SJSA1 (cell line): ENCODE data around the gene TPSD1. TPM values are rescaled to one million over a fixed set of nuclear protein-coding genes. Genes with fewer than 3 reads are reported as not detected.
A peak's percentile ranks its signal among the peaks of the same experiment; 100 is the strongest.
"Not testable (repeated sequence)": the region's sequence is repeated elsewhere in the genome, so short reads cannot be mapped to it uniquely, and the experiment has no call there.

Source experiments
- DNase-seq, 2 experiments: peaks; one replicate each; pipeline ENCODE4 v3.0.0-alpha.2; 2015 to 2020; ENCODE audit warnings: low spot score in 2 of 2, low read depth in 1 of 2
- H3K27ac ChIP-seq: fragments of 250-450 bp; sonication (Bioruptor Pico); 2 replicates; pipeline ENCODE4 v1.5.1; 2020; ENCODE audit warnings: mild to moderate bottlenecking, moderate library complexity
- H3K27me3 ChIP-seq: fragments of 250-450 bp; sonication (Bioruptor Pico); replicated peaks from 2 replicates; pipeline ENCODE4 v1.5.1; 2020; ENCODE audit warnings: mild to moderate bottlenecking, moderate library complexity
- H3K36me3 ChIP-seq: fragments of 250-450 bp; sonication (Bioruptor Pico); 2 replicates; pipeline ENCODE4 v1.5.1; 2020; ENCODE audit warnings: mild to moderate bottlenecking
- H3K4me1 ChIP-seq: fragments of 250-450 bp; sonication (Bioruptor Pico); replicated peaks from 2 replicates; pipeline ENCODE4 v1.6.1; 2021; ENCODE audit warnings: mild to moderate bottlenecking
- H3K4me3 ChIP-seq: fragments of 250-450 bp; sonication (Bioruptor Pico); 2 replicates; pipeline ENCODE4 v1.5.1; 2020; ENCODE audit warnings: mild to moderate bottlenecking
- H3K9me3 ChIP-seq: fragments of 250-450 bp; sonication (Bioruptor Pico); replicated peaks from 2 replicates; pipeline ENCODE4 v1.5.1; 2020; ENCODE audit warnings: mild to moderate bottlenecking
- total RNA-seq: library from RNA; depleted of rRNA; stranded (reverse); fragments of >200 nt; shearing (Covaris generic); gene quantifications from 2 replicates; pipeline ENCODE4 v1.2.3, GENCODE V29; 2014

TPSD1 gene
- total RNA-seq, 1 experiment from 2014 or later: not detected

DNA sequence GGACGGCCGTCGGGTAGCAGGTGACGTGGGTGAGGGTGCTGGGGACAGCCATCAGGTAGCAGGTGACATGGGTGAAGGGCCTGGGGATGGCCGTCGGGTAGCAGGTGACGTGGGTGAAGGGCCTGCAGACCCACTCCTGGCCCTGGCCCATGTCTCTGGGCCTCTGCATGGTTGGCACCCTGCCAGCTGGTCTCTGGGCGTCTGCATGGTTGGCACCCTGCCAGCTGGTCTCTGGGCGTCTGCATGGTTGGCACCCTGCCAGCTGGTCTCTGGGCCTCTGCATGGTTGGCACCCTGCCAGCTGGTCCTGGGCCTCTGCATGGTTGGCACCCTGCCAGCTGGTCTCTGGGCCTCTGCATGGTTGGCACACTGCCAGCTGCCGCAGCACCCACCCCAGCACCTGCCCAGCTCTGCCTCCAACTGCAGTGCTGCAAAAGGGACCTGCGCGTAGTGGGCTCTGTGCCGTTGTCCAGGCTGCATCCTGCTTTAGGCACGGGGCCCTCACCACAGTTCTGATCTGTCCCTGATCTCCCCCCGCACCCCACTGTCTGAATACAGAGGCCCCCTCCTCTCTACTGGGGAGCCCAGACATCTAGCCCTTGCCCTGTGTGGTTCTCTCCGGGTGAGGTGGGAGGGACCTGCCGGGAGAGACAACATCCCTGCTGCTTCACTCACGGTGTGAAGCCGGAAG is 16.0 kb downstream of the TPSD1 start:
- not testable (repeated sequence) for DNase-seq, H3K36me3 ChIP-seq, H3K4me1 ChIP-seq, H3K4me3 ChIP-seq, H3K9me3 ChIP-seq, H3K27ac ChIP-seq
- H3K27me3 ChIP-seq: peaks cover 38% of the 10 kb centered on the region

DNA sequence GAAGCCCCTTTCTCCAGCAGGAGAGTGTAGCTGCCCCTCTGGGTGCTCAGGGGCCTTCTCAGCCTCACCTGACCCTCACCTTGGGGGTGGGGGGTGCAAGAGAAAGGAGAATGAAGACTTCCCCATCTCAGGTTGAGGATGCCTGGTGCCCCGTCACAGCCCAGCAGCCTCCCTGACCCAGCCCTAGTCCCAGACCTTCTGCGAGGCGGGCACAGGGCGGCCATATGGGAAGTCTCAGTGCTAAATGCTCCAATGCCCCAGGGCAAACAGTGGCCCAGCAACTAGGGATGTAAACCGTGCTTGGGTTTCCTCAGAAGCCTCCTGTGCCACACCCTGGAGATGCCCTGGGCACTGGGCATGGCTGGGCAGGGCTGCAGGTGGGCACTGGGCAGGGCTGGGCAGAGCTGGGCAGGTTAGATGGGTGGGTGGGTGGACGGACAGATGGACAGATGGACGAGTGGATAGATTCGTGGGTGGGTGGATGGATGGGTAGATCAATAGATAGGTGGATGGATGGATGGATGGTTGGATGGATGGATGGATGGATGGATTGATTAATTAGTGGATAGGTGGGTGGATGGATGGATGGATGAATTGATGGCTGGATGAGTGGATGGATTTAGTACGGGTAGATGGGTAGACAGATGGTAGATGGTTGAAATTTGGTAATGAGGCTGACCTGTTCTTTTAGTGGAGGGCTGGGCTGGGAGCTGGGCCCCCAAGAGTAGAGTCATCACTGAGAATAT is 16.8 kb downstream of the TPSD1 start:
- Histone ChIP-seq H3K36me3 (no peaks in the 10 kb centered on the region), H3K27me3 (peaks cover 44% of the 10 kb centered on the region), H3K27ac (no peak overlapping the region), H3K4me1 (no peaks in the 10 kb centered on the region), H3K4me3 (no peak overlapping the region), H3K9me3 (no peaks in the 10 kb centered on the region)
- no peak for DNase-seq

DNA sequence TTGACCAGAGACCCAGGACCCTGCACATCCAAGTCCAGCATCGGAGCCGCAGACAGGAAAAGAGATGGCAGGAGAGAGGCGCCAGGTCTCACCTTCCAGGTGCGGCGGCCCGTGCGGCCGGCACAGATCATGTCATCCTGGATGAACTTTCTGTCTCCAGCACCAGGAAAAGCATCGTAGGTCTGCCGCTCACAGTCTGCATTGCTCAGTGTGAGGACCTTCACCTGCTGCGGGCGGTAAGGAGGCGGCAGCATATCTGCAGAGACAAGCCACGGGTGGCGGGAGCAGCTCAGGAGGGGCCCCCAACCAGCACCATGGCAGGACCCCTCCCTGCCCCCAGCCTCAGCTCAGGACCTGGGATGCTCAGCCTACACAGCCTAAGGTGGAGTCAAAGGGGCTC is 17.9 kb downstream of the TPSD1 start:
- H3K27ac ChIP-seq: no peak overlapping the region
- no peak for DNase-seq
- H3K4me1 ChIP-seq: no peaks in the 10 kb centered on the region
- H3K27me3 ChIP-seq: peaks cover 43% of the 10 kb centered on the region
- no peak overlapping the region for H3K4me3 ChIP-seq
- H3K36me3 ChIP-seq: no peaks in the 10 kb centered on the region
- H3K9me3 ChIP-seq: no peaks in the 10 kb centered on the region

DNA sequence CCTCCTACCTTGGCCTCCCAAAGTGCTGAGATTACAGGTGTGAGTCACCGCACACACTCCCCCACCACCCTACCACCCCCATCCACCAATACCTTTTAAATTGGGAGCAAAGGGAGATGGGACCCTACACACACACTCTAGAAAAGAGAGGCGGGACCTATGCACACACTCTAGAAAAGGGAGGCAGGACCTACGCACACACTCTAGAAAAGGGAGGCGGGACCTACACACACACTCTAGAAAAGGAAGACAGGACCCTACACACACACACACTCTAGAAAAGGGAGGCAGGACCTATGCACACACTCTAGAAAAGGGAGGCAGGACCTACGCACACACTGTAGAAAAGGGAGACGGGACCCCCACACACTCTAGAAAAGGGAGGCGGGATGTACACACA is 18.9 kb downstream of the TPSD1 start:
- no peak overlapping the region for H3K4me3 ChIP-seq
- H3K36me3 ChIP-seq: no peaks in the 10 kb centered on the region
- peaks cover 45% of the 10 kb centered on the region for H3K27me3 ChIP-seq
- H3K4me1 ChIP-seq: no peaks in the 10 kb centered on the region
- H3K27ac ChIP-seq: no peak overlapping the region
- DNase-seq: no peak
- no peaks in the 10 kb centered on the region for H3K9me3 ChIP-seq

DNA sequence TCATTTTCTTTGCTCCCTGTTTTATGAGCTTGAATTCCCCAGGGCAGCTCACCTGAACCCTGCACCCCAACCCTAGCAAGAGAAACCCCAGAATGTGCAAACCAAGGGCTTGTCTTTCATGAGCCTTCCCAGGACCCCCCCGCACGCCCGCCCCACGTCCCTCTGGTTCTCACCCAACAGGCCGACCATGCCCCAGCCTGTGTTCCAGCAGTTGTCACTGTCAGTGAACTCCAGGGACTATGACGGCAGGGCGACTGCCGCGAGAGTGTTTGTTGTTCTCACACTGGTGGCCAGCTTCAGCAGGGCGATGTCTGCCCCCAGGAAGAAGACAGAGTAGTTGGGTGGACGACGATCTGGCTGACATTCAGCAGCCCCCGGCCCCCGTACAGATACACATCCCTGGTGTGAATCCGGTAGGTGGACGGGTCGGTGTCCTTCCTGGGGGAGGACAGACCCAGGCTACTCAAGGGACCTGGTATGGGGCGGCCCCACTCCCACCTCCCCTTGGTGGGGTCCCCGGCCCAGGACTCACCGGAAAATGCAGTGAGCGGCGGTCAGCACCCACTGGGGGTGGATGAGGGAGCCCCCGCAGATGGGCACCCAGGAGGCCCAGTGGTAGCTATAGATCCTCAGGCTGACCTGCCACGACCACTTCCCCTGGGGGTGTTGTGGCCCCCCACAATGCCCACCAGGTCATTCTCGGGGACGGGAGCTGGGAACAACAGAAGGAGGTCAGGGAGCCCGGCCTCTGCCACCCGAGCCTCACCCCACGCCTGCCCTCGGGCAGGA is 20.1 kb downstream of the TPSD1 start:
- Histone ChIP-seq H3K4me3 (no peak overlapping the region), H3K27me3 (peaks cover 48% of the 10 kb centered on the region), H3K36me3 (no peaks in the 10 kb centered on the region), H3K4me1 (no peaks in the 10 kb centered on the region), H3K27ac (no peak overlapping the region), H3K9me3 (no peaks in the 10 kb centered on the region)
- DNase-seq: peak in 1 of 2 experiments; percentile 44

DNA sequence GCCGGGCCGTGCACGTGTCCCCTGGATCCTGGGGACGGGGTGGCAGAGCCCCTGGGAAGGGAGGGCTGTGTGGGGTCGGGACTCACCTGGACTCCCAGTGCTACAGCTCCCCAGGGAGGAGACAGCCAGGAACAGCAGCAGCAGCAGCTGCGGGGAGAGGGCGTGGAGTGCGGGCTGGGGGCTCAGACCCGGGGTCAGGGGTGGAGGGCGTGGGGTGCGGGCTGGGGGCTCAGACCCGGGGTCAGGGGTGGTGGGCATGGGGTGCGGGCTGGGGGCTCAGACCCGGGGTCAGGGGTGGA is 20.7 kb downstream of the TPSD1 start:
- Histone ChIP-seq H3K27ac (no peak overlapping the region), H3K4me3 (no peak overlapping the region), H3K4me1 (no peaks in the 10 kb centered on the region), H3K9me3 (no peaks in the 10 kb centered on the region), H3K27me3 (peaks cover 52% of the 10 kb centered on the region), H3K36me3 (no peaks in the 10 kb centered on the region)
- DNase-seq: peak in 1 of 2 experiments; percentile 47

DNA sequence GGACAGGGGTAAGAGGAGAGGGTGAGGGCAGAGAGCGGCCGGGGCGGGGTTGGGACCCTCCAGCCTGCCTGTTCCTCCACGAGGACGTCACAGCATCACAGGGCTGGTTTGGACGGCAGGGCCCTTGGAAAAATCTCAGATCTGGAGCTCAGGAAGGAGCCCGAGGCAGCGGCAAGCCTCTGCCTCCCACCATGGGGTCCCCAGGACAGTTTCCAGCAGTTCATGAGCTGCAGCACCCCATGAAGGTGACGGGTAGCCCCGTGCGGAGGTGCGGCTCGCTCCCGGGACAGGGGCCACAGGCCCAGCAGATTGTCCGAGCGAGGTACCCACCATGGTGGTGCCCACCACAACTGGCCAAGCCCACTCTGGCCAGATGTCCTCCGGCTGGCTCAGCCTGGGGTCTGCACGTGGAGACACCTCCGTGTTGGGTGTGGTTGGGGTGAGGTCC is 21.3 kb downstream of the TPSD1 start:
- Histone ChIP-seq H3K27me3 (peaks cover 58% of the 10 kb centered on the region), H3K9me3 (no peaks in the 10 kb centered on the region)
- DNase-seq: peak in 1 of 2 experiments; percentile 43

DNA sequence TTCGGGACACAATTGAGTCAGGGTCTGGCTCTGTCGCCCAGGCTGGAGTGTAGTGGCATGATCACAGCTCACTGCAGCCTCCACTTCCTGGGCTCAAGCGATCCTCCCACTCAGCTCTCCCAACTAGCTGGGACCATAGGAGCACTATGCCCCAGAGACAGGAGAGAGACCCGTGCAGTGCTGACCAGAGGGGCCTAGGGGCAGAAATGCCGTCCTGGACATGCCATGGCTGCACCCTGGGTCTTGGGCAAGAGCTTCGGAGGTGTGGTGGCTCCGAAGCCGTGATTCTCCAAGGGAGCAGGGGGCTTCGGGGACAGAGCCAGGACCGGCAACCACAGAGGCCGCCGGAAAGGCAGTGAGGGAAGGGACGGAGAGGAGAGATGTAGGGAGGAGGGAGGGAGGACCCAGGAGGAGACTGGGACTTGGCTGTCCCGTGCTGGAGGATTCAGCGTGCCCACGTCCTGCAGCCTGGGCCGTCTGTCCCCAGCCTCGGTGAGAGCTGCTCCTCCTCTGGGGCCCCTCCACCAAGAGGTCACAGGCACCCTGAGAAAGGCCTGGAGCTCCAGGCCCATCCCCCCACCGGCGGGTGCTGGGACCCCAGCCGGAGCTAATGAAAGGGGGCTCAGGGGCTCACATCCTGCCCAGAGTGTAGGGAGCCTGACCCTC is 21.9 kb downstream of the TPSD1 start:
- Histone ChIP-seq H3K27me3 (peaks cover 61% of the 10 kb centered on the region), H3K9me3 (no peaks in the 10 kb centered on the region), H3K4me1 (no peaks in the 10 kb centered on the region)

More for the DNA sequence above, 21.3 kb downstream of the TPSD1 start:
- H3K4me3 ChIP-seq: no peak overlapping the region
- H3K36me3 ChIP-seq: no peaks in the 10 kb centered on the region
- no peak overlapping the region for H3K27ac ChIP-seq
- H3K4me1 ChIP-seq: no peaks in the 10 kb centered on the region

DNA sequence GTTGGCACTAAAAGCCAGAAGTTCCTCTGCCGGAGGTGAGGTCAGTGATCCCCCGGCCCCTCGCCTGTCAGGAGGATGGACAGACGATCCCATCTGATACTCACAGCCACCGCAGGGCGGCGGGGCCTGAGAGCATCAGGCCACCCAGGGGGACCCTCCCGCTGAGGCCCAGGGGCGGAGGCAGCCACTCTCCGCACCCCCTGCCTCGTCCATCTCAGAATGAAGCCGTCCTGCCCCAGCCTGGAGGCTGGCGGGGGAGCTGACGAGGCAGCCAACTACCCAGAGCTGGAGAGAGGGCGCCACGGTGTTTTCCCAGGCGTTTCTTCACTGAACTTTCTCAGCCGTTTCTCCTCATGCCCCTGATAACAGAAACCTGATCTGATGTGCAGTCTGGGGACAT is 22.6 kb downstream of the TPSD1 start:
- Histone ChIP-seq H3K4me3 (no peak overlapping the region), H3K36me3 (no peaks in the 10 kb centered on the region), H3K27ac (no peak overlapping the region), H3K9me3 (no peaks in the 10 kb centered on the region), H3K4me1 (no peaks in the 10 kb centered on the region), H3K27me3 (peaks cover 68% of the 10 kb centered on the region)
- no peak for DNase-seq

More for the DNA sequence above, 21.9 kb downstream of the TPSD1 start:
- Histone ChIP-seq H3K4me3 (no peak overlapping the region), H3K36me3 (no peaks in the 10 kb centered on the region), H3K27ac (no peak overlapping the region)
- DNase-seq: no peak

DNA sequence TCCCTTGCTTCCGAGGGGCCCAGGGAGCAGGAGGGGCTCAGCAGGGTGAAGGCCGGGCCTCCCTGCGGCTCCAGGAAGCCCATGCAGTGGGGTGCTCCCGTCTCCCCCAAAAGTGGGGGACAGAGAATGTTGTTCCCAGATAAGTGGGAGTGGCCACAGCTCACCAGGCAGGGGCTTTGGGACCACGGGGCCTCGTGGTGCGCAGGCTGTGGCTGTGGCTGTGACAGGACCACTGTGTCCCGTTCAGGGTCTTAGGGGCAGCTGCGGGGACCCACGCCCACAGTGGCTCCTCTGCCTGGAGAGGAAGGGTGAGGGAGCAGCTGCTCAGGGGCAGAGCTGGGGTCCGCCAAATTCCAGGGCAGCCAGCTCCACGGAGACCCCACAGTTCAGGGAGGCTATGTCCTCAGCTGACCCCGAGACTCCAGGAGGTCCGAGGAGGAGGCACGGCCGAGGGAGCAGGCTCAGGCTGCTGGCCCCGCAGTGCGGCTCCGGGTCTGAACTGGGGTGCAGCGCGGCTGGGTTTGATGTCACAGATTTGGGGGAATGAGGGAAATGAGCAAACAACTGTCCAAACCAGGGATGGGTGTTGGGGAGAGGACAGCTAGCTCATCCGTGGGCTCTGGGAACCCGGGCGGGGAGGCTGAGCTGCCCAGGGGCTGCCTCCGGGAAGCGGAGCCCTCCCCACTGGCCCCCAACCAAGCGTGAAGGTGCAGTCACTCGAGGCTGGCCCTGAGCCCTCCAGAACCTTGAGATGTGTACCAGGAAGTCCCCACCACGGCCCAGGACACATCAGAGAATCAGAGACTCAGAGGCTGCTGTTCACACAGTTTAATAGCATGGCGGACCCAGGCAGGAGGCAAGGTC is 23.4 kb downstream of the TPSD1 start:
- Histone ChIP-seq H3K27me3 (peaks cover 76% of the 10 kb centered on the region), H3K36me3 (no peaks in the 10 kb centered on the region), H3K4me3 (no peak overlapping the region), H3K4me1 (no peaks in the 10 kb centered on the region), H3K27ac (no peak overlapping the region), H3K9me3 (no peaks in the 10 kb centered on the region)
- DNase-seq: peak in 1 of 2 experiments; percentile 43

DNA sequence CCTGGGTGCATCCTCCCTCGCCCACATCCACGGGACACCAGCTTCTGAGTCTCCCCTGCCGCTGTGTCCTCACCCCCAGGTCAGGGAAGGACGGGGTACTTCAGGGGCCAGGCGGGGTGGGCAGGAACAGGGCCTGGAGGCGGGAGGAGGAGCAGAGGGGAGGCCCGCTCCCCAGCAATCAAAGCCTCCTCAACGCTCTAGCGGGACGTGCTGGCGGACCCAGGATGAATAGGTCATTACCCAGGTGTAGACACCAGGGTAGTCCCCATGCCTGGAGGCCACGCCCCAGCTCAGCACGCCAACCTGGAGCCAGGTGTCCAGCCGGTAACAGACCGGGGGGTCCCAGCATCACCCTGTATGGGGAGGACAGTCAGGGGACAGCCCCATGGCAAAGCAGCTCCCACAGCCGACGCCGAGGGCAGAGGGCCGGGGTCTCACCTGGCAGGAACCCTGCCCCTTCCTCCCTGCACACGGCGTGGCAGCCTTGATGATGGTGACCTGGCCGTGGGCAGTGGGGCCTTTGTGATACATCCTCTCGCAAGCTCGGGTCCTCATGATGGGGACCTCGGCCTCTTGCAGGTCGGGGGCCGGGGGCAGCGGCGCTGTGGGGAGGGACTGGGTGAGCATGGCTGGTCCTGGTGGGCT is 24.2 kb downstream of the TPSD1 start:
- no peak overlapping the region for H3K27ac ChIP-seq
- peaks cover 78% of the 10 kb centered on the region for H3K27me3 ChIP-seq
- H3K4me3 ChIP-seq: no peak overlapping the region
- no peaks in the 10 kb centered on the region for H3K36me3 ChIP-seq
- no peaks in the 10 kb centered on the region for H3K4me1 ChIP-seq
- no peaks in the 10 kb centered on the region for H3K9me3 ChIP-seq
- DNase-seq: peak in 1 of 2 experiments; percentile 46

DNA sequence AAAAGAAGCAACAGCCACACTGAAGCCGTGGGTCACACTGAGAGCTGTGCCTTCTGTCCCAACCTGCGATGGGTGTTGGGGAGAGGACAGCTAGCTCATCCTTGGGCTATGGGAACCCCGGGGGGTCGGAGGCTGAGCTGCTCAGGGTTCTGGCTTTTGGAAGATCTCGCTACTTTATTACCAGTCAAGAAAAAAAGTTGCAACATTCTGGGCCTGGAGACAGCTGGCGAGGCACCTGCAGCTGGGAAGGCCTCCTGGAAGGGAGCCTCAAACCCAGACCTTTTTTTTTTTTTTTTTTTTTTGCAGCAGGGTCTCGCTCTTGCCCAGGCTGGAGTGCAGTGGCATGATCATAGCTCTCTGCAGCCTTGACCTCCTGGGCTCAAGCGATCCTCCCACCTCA is 24.9 kb downstream of the TPSD1 start:
- DNase-seq: no peak
- Histone ChIP-seq H3K27me3 (peaks cover 80% of the 10 kb centered on the region), H3K4me1 (no peaks in the 10 kb centered on the region), H3K27ac (no peak overlapping the region), H3K36me3 (no peaks in the 10 kb centered on the region), H3K9me3 (no peaks in the 10 kb centered on the region), H3K4me3 (no peak overlapping the region)
